ENCODE measurements around the gene PTPN7. TPM values are rescaled to one million over a fixed set of nuclear protein-coding genes. Genes with fewer than 3 reads are reported as not detected.

Gene PTPN7
- total RNA-seq, 1 donor from 2014 or later, result not detected

DNA sequence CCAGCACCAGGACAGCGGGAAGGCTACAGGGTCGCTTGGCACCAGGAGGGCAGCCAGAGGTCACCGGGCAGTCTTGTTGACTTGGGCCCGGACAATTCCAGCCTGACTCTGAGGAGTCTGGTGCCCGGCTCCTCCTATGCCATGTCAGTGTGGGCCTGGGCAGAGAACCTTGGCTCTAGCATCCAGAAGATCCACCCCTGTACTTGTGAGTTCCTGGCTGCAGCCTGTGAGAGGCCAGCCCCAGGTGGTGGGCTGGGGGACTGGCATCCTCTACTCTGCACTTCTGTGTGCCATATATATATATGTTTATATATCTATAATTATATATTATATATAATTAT lies 11.6 kb upstream of the PTPN7 start:
- no peaks in the 10 kb centered on the region for H3K36me3 Mint-ChIP-seq
- H3K27me3 Mint-ChIP-seq (ENCODE audit: insufficient read depth, low read depth), result peaks cover 9% of the 10 kb centered on the region
- H3K27ac Mint-ChIP-seq, result no peak overlapping the region

DNA sequence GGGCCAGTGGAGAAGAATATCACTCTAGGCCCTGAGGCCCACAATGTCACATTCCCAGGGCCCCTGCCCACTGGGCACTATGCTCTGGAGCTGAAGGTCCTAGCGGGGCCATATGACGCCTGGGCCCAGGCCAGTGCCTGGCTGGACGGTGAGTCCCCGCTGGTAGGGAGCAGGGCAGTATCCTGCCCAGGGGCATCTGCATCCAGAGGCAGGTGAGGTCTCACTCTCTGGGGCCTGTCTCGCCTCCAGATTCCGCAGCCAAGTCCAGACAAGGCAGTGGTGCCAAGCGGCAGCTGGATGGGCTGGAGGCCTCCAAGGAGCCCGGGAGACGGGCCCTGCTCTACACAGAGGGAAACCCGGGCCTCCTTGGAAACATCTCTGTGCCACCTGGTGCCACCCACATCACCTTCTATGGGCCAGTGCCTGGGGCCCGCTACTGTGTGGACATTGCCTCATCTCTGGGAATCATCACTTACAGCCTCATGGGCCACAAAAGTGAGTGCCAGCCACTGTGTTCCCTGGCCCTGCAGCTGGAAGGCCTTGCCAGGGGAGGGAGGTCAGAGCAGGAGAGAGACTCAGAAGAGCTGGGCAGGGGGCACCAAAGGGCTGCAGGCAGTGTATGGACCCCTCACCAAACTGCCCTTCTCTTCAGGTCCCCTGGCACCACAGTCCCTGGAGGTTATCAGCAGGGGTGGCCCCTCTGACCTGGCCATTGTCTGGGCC lies 11.1 kb upstream of the PTPN7 start:
- Histone ChIP-seq H3K9me3 (ENCODE audit: low read depth) (no peaks in the 10 kb centered on the region), H2AFZ (replicated peaks) (no peak overlapping the region), H3K27ac (no peak overlapping the region), H4K20me1 (ENCODE audit: low read depth) (no peaks in the 10 kb centered on the region), H3K36me3 (no peaks in the 10 kb centered on the region), H3K4me1 (no peaks in the 10 kb centered on the region), H3K4me3 (no peak overlapping the region), H3K4me2 (no peak overlapping the region), H3F3A (ENCODE audit: low read depth) (peaks cover 4% of the 10 kb centered on the region), H3K9ac (no peak overlapping the region), H3K79me2 (ENCODE audit: low read depth) (no peaks in the 10 kb centered on the region), H3K27me3 (no peaks in the 10 kb centered on the region)
- no peaks in the 10 kb centered on the region for H3K9me3 Mint-ChIP-seq
- peaks cover 9% of the 10 kb centered on the region for H3K27me3 Mint-ChIP-seq (ENCODE audit: insufficient read depth, low read depth)
- no peak for DNase-seq (ENCODE audit: low spot score)
- peaks cover 8% of the 10 kb centered on the region for H3K4me1 Mint-ChIP-seq
- H3K4me3 Mint-ChIP-seq, result no peak overlapping the region
- TF ChIP-seq EZH2phosphoT487 (IDR thresholded peaks at IDR 0.05) (no peak), EZH2 (IDR thresholded peaks at IDR 0.05) (no peak)
- TF ChIP-seq, protein P1, sequence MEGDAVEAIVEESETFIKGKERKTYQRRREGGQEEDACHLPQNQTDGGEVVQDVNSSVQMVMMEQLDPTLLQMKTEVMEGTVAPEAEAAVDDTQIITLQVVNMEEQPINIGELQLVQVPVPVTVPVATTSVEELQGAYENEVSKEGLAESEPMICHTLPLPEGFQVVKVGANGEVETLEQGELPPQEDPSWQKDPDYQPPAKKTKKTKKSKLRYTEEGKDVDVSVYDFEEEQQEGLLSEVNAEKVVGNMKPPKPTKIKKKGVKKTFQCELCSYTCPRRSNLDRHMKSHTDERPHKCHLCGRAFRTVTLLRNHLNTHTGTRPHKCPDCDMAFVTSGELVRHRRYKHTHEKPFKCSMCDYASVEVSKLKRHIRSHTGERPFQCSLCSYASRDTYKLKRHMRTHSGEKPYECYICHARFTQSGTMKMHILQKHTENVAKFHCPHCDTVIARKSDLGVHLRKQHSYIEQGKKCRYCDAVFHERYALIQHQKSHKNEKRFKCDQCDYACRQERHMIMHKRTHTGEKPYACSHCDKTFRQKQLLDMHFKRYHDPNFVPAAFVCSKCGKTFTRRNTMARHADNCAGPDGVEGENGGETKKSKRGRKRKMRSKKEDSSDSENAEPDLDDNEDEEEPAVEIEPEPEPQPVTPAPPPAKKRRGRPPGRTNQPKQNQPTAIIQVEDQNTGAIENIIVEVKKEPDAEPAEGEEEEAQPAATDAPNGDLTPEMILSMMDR (IDR thresholded peaks at IDR 0.05), result no peak
- H3K36me3 Mint-ChIP-seq, result no peaks in the 10 kb centered on the region
- H3K27ac Mint-ChIP-seq, result no peak overlapping the region

More for the DNA sequence above, 11.6 kb upstream of the PTPN7 start:
- Histone ChIP-seq H3K4me1 (no peaks in the 10 kb centered on the region), H4K20me1 (ENCODE audit: low read depth) (no peaks in the 10 kb centered on the region), H3K9me3 (ENCODE audit: low read depth) (no peaks in the 10 kb centered on the region), H3F3A (ENCODE audit: low read depth) (peaks cover 4% of the 10 kb centered on the region), H3K27ac (no peak overlapping the region), H3K4me2 (no peak overlapping the region), H3K27me3 (no peaks in the 10 kb centered on the region), H3K79me2 (ENCODE audit: low read depth) (no peaks in the 10 kb centered on the region), H3K4me3 (no peak overlapping the region), H3K36me3 (no peaks in the 10 kb centered on the region), H3K9ac (no peak overlapping the region), H2AFZ (replicated peaks) (no peak overlapping the region)
- TF ChIP-seq EZH2 (IDR thresholded peaks at IDR 0.05) (no peak), EZH2phosphoT487 (IDR thresholded peaks at IDR 0.05) (no peak)
- TF ChIP-seq, protein P1 (IDR thresholded peaks at IDR 0.05), result no peak
- H3K4me3 Mint-ChIP-seq, result no peak overlapping the region
- no peaks in the 10 kb centered on the region for H3K9me3 Mint-ChIP-seq
- H3K4me1 Mint-ChIP-seq, result peaks cover 4% of the 10 kb centered on the region
- no peak for DNase-seq (ENCODE audit: low spot score)

DNA sequence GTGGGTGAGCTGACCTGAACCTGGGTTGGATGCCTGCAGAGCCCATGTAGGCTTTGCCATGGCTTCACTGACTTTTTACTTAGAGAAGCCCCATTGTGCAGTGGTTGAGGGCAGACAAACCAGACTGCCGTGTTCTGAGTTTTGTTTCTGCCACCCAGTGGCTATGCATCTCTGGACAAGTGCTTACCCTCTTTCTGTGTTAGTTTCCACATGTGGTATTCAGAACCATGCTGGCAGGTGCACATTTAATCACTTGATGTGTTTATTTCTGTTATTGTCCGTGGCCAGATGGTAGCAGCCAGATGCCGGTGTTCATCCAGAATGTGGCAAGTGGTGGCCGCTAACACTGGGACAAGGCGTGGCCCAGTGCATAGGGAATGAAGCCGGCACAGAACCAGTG lies 10.3 kb upstream of the PTPN7 start:
- no peaks in the 10 kb centered on the region for H3K9me3 ChIP-seq (ENCODE audit: low read depth)
- no peak overlapping the region for H3K27ac ChIP-seq
- TF ChIP-seq, protein P1 (IDR thresholded peaks at IDR 0.05), result no peak
- TF ChIP-seq EZH2 (IDR thresholded peaks at IDR 0.05), result no peak
- no peak for TF ChIP-seq EZH2phosphoT487 (IDR thresholded peaks at IDR 0.05)
- no peaks in the 10 kb centered on the region for H4K20me1 ChIP-seq (ENCODE audit: low read depth)
- H3K4me1 Mint-ChIP-seq, result peaks cover 8% of the 10 kb centered on the region
- H3K4me1 ChIP-seq, result peaks cover 4% of the 10 kb centered on the region
- no peak for DNase-seq (ENCODE audit: low spot score)
- H3K36me3 Mint-ChIP-seq, result no peaks in the 10 kb centered on the region
- no peak overlapping the region for H3K9ac ChIP-seq
- H3K27ac Mint-ChIP-seq, result no peak overlapping the region
- no peak overlapping the region for H3K4me3 Mint-ChIP-seq
- H3K27me3 Mint-ChIP-seq (ENCODE audit: insufficient read depth, low read depth), result peaks cover 9% of the 10 kb centered on the region
- no peaks in the 10 kb centered on the region for H3K79me2 ChIP-seq (ENCODE audit: low read depth)
- H3K36me3 ChIP-seq, result no peaks in the 10 kb centered on the region
- no peak overlapping the region for H2AFZ ChIP-seq (replicated peaks)
- peaks cover 4% of the 10 kb centered on the region for H3F3A ChIP-seq (ENCODE audit: low read depth)
- no peaks in the 10 kb centered on the region for H3K9me3 Mint-ChIP-seq
- H3K4me3 ChIP-seq, result no peak overlapping the region
- no peaks in the 10 kb centered on the region for H3K27me3 ChIP-seq
- no peak overlapping the region for H3K4me2 ChIP-seq

All from neural progenitor cell (in vitro differentiated cells).